Brain pericyte (primary cell): ENCODE results near the gene CCDC85C.

ENCODE experiments used
- DNase-seq: peaks from one replicate; pipeline ENCODE4 v3.0.0-alpha.2; 2012; ENCODE audit warnings: low read depth, low spot score

The CCDC85C gene

DNA sequence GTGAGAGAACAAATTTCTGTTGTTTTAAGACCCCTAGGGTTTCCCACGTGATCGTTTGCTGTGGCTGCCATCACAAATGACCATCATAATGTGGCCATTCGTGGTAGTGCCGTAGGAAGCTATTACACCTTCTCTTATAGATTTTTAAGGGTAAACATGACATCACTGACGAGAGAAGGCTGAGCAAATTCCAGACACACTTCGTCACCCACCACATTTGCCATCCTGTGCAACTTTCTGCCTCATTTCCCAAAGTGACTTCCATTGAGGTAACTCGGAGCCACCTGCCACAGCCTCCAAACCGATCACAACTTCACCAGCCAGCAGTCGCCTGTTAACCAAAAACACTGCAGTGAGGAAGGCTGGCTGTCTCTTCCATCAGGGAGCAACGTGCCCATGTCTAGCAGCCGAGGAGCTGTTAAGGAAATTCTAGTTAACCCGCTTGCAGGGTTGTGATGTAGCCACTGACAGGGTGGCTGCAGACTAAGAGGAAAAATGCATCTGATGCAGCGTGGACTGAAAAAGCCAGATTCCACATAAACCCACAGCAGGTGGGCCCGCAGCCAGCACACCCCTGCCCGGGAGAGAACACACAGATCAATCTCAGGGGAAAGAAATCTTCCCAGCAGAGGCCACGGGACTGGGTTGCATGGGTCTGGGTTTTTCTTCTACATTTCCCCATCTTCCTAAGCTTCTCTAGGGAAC is 44.6 kb downstream of the CCDC85C start:
- DNase-seq = no peak

GRCh38 chr14:99556134-99556791 is 47.7 kb downstream of the CCDC85C start:
- DNase-seq = no peak

DNA sequence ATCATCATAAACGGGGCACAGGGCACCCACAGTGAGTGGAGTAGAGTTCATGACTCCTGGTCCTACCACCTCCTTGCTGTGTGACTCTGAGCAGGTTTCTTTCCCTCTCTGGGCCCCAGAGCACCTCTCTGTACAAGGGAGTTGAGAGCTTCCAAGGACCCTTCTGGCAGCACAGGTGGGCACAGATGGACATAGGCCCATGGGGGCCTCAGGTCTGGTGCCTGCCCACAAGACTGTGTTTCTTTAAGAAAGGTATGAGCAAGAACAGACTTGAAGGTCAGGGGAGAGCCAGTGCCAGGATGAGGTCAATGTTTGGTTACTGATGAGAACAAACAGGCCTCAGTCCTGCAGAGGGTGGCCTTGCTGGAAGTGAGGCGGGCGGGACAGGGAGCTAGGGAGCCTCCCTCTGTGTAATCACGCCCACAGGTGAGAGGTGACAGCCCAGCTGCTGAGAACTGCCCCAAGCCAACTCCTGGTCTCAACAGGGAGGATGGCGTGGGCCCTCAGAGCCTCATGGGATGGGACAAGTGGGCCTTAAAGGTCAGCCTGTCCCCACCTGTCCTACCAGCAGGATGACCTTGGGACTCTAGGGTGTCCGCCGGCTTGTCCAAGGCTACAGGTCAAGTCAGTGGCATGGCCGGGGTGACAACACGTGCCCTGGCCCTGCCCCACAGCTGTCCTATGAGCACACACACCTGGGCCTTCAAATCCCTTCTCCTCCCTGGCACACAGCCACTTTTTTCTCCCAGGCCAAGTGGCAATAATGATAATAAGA is 49.1 kb downstream of the CCDC85C start:
- DNase-seq = no peak

GRCh38 chr14:99554184-99554583 is 49.8 kb downstream of the CCDC85C start:
- DNase-seq = no peak

DNA sequence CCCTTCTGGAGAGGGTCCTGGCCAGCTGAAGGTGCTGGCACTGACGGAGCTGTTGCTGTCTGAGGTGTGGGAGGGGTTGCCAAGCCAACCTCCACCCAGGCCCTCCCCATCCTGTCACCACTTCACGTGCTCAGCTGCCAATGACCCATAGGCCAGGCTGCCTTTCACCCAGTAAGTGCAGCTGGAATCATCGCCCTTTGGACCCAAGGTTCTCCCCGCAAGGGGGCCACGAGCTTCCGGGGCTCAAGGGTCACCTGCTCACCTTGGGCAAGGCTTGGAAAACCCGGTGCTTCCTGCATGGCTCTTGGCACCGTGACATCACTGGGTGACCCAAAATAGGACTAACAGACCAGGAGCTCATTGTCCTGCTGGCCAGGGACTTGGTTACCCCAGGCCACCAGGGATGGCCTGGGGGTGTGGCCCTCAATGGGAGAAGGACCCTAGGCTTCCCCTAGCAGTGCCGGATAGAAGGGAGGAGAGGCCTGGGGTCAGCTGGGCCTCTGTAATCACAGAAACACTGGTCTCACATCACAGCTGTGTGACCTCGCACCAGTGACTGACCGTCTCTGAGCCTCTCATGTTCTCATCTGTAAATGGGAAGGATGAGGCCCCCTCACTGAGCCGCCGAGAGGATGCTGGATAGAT is 51.3 kb downstream of the CCDC85C start:
- DNase-seq = no peak

GRCh38 chr14:99552021-99552553 is 51.9 kb downstream of the CCDC85C start:
- DNase-seq = no peak

- no peak for DNase-seq
Observed at GRCh38 chr14:99551034-99551922, 52.7 kb downstream of the CCDC85C start.

DNA sequence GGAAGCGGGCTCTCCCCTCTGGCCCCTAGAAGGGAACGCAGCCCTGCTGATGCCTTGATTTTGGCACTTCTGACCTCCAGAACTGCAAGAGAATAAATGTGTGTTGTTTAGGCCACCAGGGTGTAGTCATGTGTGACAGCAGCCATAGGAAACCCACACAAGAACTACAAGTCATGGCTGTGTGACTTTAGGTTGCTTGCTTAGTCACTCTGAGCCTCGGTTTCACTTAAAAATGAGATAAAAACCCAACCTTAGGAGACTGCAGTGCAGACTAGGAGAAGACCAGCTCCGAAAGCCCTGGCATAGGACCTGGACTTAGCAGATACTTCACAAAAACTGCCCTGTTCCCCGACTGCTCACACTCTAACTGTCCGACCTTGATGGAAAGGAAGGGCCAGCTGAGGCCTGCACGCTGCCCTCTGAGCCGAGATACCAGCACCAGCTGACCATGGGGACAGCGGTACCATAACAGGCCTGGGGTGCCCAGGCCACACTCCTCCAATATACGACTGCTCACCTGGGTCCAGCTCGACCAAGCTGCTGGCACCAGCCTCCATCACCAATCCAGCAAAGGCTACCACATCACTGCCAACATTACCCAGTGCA is 53.5 kb downstream of the CCDC85C start:
- no peak for DNase-seq

DNA sequence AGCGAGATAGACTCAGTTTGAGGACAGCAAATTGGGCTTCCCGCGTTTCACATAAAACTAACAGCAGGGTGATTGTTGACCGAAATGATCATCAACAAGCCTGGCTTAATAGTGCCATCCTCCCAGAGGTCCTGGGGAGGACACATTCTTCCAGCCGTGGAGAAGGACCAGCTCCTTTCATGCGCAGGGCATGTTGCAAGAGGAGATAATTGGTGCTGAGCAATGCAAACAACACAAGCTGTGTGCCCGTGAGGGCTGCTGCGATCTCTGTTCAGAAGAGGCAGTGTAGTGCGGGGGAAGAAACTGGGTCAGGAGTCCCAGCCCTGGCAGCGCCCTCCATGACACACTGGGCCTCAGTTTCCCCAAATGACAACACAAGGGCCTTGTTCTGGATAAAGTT is 54.3 kb downstream of the CCDC85C start:
- no peak for DNase-seq

GRCh38 chr14:99548871-99549515 is 55.0 kb downstream of the CCDC85C start:
- no peak for DNase-seq

DNA sequence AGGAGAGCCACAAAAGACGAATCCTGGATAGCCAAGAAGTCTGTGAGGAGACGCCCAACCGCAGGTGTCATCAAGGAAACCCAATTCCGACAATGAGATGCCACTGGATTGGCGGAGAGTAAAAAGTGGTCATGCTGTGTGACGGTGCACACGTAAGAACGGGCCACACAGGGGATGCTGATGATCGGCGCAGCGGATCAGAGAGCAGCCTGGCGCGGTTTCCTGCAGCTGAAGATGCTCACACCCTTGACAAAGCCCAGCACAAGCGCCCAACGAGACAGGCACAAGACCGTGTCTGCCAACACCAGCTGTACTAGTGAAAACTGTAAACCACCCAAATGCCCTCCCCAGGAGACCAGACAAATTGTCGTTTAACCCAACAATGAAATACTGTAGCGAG is 55.8 kb downstream of the CCDC85C start:
- DNase-seq = no peak

- DNase-seq = no peak
Observed at GRCh38 chr14:99546234-99546879, 57.6 kb downstream of the CCDC85C start.

- DNase-seq = no peak
Observed at GRCh38 chr14:99545586-99545985, 58.4 kb downstream of the CCDC85C start.

GRCh38 chr14:99544991-99545390 is 59.0 kb downstream of the CCDC85C start:
- DNase-seq = no peak

GRCh38 chr14:99543985-99544384 is 60.0 kb downstream of the CCDC85C start:
- DNase-seq = no peak

- DNase-seq = no peak
Observed at GRCh38 chr14:99543370-99543769, 60.6 kb downstream of the CCDC85C start.

DNA sequence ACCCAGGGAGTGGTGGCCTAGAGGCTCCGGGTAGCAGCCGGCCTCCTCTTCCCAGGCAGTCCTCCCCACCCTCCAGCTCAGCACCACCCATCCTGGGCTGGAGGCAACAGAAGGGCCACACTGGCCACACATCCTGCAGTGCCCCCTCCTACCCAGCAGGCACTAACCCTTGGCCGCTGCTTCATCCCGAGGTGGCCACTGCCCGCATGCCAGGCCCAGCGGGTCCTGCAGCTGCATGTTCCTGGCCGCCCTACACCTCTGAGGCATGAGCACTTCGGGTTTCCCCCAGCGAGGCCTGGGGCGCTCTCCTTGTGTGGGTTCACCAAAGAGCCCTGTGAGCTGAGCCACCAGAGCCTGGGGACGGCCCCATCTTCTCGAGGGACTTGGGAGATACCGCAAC is 61.4 kb downstream of the CCDC85C start:
- DNase-seq = no peak

DNA sequence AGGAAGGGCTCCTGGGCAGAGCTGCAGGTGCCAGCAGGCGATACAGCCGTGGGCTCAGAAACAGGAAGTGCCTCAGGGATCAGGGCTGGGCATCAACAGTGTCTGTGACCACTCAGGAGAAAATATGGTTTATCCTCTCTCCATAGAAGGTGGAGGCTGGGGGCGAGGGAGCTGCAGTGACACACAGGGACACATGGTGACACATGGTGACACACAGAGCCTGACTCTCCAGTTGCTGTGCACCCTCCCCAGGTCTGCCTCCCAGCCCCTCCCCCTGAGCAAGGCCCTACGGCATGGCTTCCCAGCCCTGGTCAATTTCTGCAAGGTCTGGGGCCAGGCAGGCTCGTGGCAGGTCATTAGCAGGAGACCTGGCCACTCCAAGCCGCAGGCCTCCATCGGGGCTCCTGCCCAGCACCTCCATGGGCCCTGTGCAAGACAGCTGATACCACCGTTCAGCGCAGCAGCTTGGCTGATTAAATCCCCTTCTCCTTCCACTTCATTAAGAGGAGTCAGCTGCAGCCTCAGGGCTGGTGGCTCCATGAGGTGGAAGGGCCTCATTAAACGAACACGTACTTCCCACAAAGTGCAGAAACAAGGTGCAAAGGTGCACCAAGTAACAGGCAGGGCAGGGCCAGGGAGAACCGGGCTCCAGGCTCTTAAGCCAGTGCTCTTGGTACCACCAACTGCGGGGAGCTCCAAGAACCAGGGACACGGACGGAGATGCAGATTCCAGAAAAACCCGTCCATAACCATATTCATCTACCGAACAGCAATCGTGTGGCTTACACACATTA is 62.1 kb downstream of the CCDC85C start:
- no peak for DNase-seq

GRCh38 chr14:99541211-99541610 is 62.8 kb downstream of the CCDC85C start:
- no peak for DNase-seq
